GM20431 (cell line): Measurements from ENCODE around the gene MTA1.

Experiments used
- in situ Hi-C: fragments of 300-500 bp; cut with MseI, MboI; formaldehyde crosslinking; loops from one replicate; pipeline ENCODE4 v1.15.0; 2020; ENCODE audit warnings: low sequenced_read_pairs; ENCODE audit not compliant: unreplicated experiment

Gene MTA1

GRCh38 chr14:105439710-105440553, 20.3 kb downstream of the MTA1 start:
- in situ Hi-C loops = no loop called here

DNA sequence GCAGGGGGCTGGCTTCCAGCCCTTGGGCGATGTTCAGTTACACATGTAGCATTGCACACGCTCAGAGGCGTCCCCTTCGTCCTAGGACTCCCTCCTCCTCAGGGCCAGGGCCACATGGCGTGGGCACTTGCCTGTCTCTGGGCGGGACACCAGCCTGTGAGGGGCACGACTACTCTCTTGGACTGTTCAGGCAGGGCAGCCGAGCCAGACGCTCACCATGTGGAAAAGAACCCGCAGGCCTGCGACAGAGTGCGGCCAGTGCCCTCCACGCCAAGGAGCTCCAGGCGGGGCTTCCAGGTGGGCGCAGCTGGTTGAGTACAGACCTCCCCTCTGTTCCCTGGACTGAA, 20.9 kb downstream of the MTA1 start:
- in situ Hi-C loops = no loop called here

- in situ Hi-C loops = no loop called here
Measured at GRCh38 chr14:105440992-105441391, 21.4 kb downstream of the MTA1 start.

DNA sequence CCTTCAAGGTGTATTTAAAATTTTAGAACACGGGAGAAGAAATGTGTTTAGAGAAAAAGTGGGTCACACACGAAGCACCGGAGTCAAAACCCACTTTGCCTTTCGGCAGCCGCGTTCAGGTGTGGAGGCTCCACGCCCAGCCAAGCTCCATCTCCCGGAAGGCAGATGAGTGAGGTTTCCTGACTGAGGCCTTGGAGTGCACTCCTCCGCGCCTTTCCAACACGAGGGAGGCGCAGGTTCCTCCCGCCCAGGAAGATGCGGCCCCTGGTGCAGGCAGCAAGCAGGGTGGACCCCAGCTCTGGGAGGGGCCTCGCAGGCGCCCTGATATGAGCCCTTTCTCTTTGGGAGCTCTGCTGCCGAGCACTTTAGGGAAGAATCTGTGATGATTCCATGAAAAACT, 22.5 kb downstream of the MTA1 start:
- in situ Hi-C loops = no loop called here

- in situ Hi-C loops = no loop called here
Measured at GRCh38 chr14:105442834-105443233, 23.2 kb downstream of the MTA1 start.

GRCh38 chr14:105444859-105445258, 25.2 kb downstream of the MTA1 start:
- in situ Hi-C loops = no loop called here

- in situ Hi-C loops = no loop called here
Measured at GRCh38 chr14:105445290-105445689, 25.7 kb downstream of the MTA1 start.

DNA sequence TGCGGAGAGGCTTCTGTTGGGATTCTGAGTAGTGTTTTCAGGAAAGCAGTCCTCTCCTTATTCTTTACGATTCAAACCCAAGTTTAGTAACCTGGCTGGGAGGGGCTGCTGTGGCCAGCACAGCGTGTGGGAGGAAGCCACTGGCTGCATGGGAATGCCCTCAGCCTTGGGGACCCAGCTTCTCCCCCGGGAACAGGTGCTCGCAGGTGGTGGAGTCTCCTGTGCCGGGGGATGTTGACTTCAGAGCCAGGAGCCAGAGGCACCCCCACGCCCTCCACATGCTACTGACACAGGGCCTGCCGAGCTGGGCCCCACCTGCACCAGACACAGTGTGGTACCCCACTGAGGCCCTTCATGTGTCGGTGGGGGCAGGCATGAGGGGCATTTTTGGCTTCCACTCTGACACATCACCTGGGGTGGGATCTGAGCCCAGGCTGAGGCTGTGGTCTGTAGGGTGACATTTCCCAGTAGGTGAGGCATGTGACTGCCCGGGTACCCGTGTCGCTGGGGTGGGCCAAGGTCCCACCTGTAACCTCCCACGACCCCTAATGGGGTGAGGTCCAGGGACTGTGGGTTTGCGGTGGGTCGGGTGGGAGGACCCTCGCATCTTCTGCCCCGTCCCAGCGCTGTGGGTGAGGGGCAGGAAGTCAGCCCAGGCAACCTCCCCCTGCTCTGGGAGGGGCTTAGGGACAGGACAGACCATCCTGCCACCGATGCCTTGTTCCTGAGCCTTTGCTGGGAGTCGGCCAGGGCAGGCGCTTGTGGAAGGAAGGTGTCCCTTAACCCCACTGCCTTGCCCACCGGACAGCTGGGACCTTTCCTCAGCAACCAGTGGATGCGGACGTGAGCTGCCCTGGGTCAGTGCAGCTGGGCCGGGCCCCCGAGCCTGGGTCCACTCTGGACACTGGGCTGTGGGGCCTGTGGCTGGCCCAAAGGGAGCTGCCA, 26.5 kb downstream of the MTA1 start:
- in situ Hi-C loops = no loop called here

DNA sequence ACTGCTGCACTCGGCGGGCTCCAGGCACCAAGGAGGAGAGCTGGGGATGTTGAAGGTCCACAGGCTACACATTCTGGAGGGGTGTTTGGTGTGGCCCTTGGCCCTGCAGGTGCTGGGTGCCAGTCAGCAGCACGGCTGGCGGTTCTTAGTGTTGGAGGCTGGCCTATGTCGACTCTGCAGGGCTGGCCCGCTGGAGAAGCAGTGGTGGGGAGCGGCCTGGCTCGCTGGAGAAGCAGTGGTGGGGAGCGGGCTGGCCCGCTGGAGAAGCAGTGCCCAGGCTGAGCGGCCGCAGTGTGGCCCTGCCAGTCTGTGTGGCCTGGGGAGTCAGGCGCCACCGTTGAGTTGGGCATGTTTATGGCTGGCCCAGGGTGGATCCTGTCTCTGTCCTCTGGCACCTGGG, 27.3 kb downstream of the MTA1 start:
- in situ Hi-C loops = no loop called here

DNA sequence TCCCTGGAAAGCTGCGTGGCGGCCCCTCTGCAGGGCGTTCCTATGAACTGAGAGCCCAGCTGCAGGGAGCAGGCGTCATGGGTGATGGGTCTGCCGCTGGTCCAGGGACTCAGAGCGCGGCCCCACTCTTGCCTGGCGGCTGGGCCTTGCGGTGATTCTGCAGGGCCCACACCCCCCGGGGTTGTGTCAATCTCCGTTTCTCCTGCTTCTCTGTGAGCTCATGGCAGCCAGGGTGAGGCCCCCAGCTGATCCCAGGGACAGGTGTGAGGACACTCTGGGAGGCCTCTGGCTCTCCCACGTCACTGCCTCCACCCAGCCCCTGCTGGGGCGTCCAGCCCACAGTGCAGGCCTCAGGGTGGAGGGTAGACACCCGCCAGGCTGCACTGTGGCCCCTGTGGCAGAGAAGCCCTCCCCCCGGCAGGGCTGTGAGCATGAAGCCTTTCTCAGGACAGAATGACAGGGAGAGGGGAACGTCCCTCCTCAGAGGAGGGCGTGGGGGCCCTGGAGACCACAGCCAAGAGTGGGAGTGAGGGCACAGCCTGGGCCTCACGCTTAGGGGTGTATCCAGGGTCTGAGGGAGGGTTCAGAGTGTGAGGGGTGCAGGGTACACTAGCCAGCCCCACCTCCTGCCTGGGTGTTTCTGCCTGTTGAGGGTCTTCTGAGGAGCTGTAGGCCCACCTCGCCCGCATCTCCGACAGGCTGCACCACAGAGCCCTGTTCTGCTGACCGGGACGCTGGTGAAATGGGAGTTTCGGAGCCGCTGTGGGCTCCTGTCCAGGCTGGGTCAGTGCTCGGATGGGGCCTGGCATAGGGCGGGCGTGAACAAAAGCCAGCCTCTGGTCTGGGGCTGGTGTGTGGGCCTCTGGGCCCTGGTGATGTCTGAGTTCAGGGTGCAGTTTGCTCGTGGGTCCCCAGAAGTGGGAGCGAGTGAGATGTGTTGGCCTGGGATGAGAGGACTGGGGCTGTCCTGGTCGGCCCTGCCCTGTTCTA, 28.3 kb downstream of the MTA1 start:
- in situ Hi-C loops = no loop called here

- in situ Hi-C loops = no loop called here
Measured at GRCh38 chr14:105448706-105449111, 29.1 kb downstream of the MTA1 start.

GRCh38 chr14:105449276-105450122, 29.9 kb downstream of the MTA1 start:
- in situ Hi-C loops = no loop called here

DNA sequence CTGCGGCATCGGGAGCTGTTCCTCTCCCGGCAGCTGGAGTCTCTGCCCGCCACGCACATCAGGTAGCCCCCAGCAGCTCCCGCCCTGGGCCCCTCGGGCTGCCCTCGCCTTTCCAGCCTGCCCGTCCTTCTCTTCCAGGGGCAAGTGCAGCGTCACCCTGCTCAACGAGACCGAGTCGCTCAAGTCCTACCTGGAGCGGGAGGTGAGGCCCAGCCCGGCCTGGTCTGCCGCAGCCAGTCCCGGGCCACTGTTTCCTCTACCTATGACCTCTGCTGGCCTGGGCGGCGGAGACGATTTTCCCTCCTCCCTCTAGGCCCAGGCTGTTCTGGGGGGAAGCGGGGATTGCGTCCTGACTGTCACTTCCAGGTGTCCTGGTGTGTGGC, 30.5 kb downstream of the MTA1 start:
- in situ Hi-C loops = no loop called here

- in situ Hi-C loops = no loop called here
Measured at GRCh38 chr14:105450864-105451720, 31.5 kb downstream of the MTA1 start.

- in situ Hi-C loops = no loop called here
Measured at GRCh38 chr14:105452963-105453362, 33.3 kb downstream of the MTA1 start.

- in situ Hi-C loops = no loop called here
Measured at GRCh38 chr14:105453847-105454246, 34.2 kb downstream of the MTA1 start.

DNA sequence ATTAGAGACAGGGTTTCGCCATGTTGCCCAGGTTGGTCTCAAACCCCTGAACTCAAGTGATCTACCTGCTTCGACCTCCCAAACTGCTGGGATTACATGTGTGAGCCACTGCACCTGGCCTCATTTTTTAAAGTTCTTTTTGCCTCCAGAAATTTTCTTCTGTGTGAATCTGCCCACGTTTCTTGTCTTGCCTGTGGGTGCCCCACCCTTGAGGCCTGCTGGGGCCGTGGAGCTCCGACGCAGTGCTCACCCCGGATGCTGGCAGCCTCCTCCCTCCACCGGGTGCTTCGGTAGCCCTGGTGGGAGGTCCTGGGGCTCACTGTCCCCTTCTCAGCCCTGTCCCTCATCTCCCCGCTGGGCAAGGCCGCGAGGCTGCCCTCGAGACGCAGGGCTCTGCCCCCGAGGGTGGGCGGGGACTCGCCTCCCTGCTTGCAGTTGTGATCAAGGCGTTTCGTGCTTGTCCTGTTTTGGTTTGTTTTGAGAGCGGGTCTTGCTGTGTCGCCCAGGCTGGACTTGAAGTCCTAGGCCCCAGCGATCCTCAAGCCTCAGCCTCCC, 35.5 kb downstream of the MTA1 start:
- in situ Hi-C loops = no loop called here
